K562 (cell line): Measurements from ENCODE around the gene SLC12A6. TPM values are rescaled to one million over a fixed set of nuclear protein-coding genes. Genes with fewer than 3 reads are reported as not detected.

Source experiments
- CBX1 ChIP-seq: sonication (generic); IDR thresholded peaks from 2 replicates; pipeline ENCODE4 v1.6.1; 2016; ENCODE audit warnings: antibody characterized with exemption, low read depth, mild to moderate bottlenecking
- CBX2 ChIP-seq: fragments of 200-600 bp; sonication (generic); IDR thresholded peaks from one replicate; pipeline ENCODE4 v1.6.1; 2012; ENCODE audit warnings: mild to moderate bottlenecking, low read length, inconsistent platforms; ENCODE audit not compliant: insufficient read depth, poor library complexity, severe bottlenecking
- CTBP1 ChIP-seq: fragments of 450-650 bp; IDR thresholded peaks from 2 replicates; pipeline ENCODE4 v1.6.1; 2016; ENCODE audit warnings: borderline replicate concordance
- GTF2A2 ChIP-seq: IDR thresholded peaks from 2 replicates; pipeline ENCODE4 v1.6.1; 2016; ENCODE audit warnings: mild to moderate bottlenecking, missing genetic modification characterization, missing compliant biosample characterization
- HCFC1 ChIP-seq: IDR thresholded peaks from 2 replicates; pipeline ENCODE4 v1.6.1; 2012; ENCODE audit warnings: low read depth, low read length, improper control_type of control experiment
- HDAC2 ChIP-seq: fragments of 450-650 bp; IDR thresholded peaks from 2 replicates; pipeline ENCODE4 v1.6.1; 2016; ENCODE audit warnings: mild to moderate bottlenecking
- HIVEP1 ChIP-seq: fragments of 250-450 bp; sonication (Bioruptor Pico); IDR thresholded peaks from 2 replicates; pipeline ENCODE4 v1.4.0; 2020; ENCODE audit warnings: mild to moderate bottlenecking
- IRF2 ChIP-seq: sonication (generic); formaldehyde crosslinking; IDR thresholded peaks from 2 replicates; pipeline ENCODE4 v1.8.1; 2022; ENCODE audit warnings: mild to moderate bottlenecking, missing genetic modification reagents
- MAZ ChIP-seq, 2 experiments: fragments of 450-650 bp in 1 of 2; sonication (generic) in 1 of 2; formaldehyde crosslinking; IDR thresholded peaks in 1 of 2; conservative IDR thresholded peaks in 1 of 2; 2 replicates each; pipeline versions ENCODE4 v1.4.0 to v1.5.0; 2020; ENCODE audit warnings: mild to moderate bottlenecking in 1 of 2, missing genetic modification reagents in 1 of 2
- NCOA6 ChIP-seq: fragments of 450-650 bp; IDR thresholded peaks from 2 replicates; pipeline ENCODE4 v1.6.1; 2017; ENCODE audit warnings: mild to moderate bottlenecking
- NR2F6 ChIP-seq: fragments of 450-650 bp; formaldehyde crosslinking; IDR thresholded peaks from 2 replicates; pipeline ENCODE4 v1.4.0; 2020; ENCODE audit warnings: mild to moderate bottlenecking
- PRPF4 ChIP-seq: fragments of 200-400 bp; formaldehyde crosslinking; IDR thresholded peaks from one replicate; pipeline ENCODE4 v1.6.1; 2017; ENCODE audit warnings: low read length, low read depth, mild to moderate bottlenecking; ENCODE audit not compliant: insufficient read depth, poor library complexity, severe bottlenecking
- RB1 ChIP-seq: fragments of 450-650 bp; IDR thresholded peaks from 2 replicates; pipeline ENCODE4 v1.6.1; 2017; ENCODE audit warnings: low read depth, mild to moderate bottlenecking
- RBBP5 ChIP-seq: fragments of 200-600 bp; sonication (generic); IDR thresholded peaks from 2 replicates; pipeline ENCODE4 v1.6.1; 2012; ENCODE audit warnings: borderline replicate concordance, mild to moderate bottlenecking, low read length, control low read depth, inconsistent platforms; ENCODE audit not compliant: insufficient read depth, poor library complexity, severe bottlenecking
- SIRT6 ChIP-seq: IDR thresholded peaks from one replicate; pipeline ENCODE4 v1.6.1; 2012; ENCODE audit warnings: low read depth, mild to moderate bottlenecking, control low read depth, inconsistent platforms, low read length, moderate library complexity
- SLC30A9 ChIP-seq: fragments of 250-450 bp; sonication (Bioruptor Pico); IDR thresholded peaks from 2 replicates; pipeline ENCODE4 v1.8.0; 2022; ENCODE audit warnings: mild to moderate bottlenecking, moderate library complexity
- SMARCE1 ChIP-seq: fragments of 450-650 bp; IDR thresholded peaks from 2 replicates; pipeline ENCODE4 v1.7.1; 2016; ENCODE audit warnings: mild to moderate bottlenecking
- SRF ChIP-seq, 2 experiments: fragments of 250-450, 450-650 bp in 1 of 2; sonication (Bioruptor Pico) in 1 of 2; sonication (generic) in 1 of 2; formaldehyde crosslinking; IDR thresholded peaks; 2 replicates each; pipeline versions ENCODE4 v1.5.0 to v1.5.1; 2020 to 2022; ENCODE audit warnings: mild to moderate bottlenecking in 1 of 2, missing genetic modification reagents in 1 of 2
- WHSC1 ChIP-seq: IDR thresholded peaks from one replicate; pipeline ENCODE4 v1.6.1; 2012; ENCODE audit warnings: low read length, control low read depth, inconsistent platforms
- XRCC3 ChIP-seq: fragments of 450-650 bp; IDR thresholded peaks from 2 replicates; pipeline ENCODE4 v1.6.1; 2017; ENCODE audit warnings: mild to moderate bottlenecking, moderate library complexity
- ZNF41 ChIP-seq: fragments of 250-450 bp; sonication (Bioruptor Pico); conservative IDR thresholded peaks from 2 replicates; pipeline ENCODE4 v1.4.0; 2020; ENCODE audit warnings: mild to moderate bottlenecking
- ZNF445 ChIP-seq: fragments of 250-450 bp; sonication (Bioruptor Pico); IDR thresholded peaks from 2 replicates; pipeline ENCODE4 v1.4.0; 2020; ENCODE audit warnings: low read depth, mild to moderate bottlenecking, moderate library complexity
- ZNF511 ChIP-seq: sonication (generic); formaldehyde crosslinking; IDR thresholded peaks from 2 replicates; pipeline ENCODE4 v1.8.0; 2022; ENCODE audit warnings: mild to moderate bottlenecking, missing genetic modification reagents
- ZNF589 ChIP-seq: fragments of 200-800 bp; sonication (Bioruptor generic); IDR thresholded peaks from 2 replicates; pipeline ENCODE4 v1.6.1; 2016; ENCODE audit warnings: low read depth, missing genetic modification characterization, missing compliant biosample characterization
- polyA plus RNA-seq, 8 experiments: library from polyadenylated mRNA; depleted of rRNA in 4 of 8; stranded (reverse) in 5 of 8; unstranded in 3 of 8; fragments of >200 nt; fragmentation: Nextera tagmentation in 2 of 8; fragmentation: Illumina TruSeq in 1 of 8; extraction: Ambion mirVana in 2 of 8; extraction: Trizol in 1 of 8; gene quantifications; 2 replicates each; pipeline versions ENCODE4 v1.2.1 to v1.2.3, GENCODE V29; 2011 to 2014; ENCODE audit warnings: inconsistent platforms in 1 of 8, missing spikeins in 1 of 8
- total RNA-seq, 7 experiments: library from RNA; depleted of rRNA in 6 of 7; stranded (reverse); fragments of >200 nt in 6 of 7; fragmentation: Illumina TruSeq in 2 of 7; extraction: Trizol in 2 of 7; gene quantifications; 2 replicates each; pipeline versions ENCODE4 v1.2.1 to v1.2.3, GENCODE V29; 2011 to 2021; ENCODE audit warnings: low replicate concordance in 1 of 7
- TF ChIP-seq, protein P1 (sequence below): fragments of 450-650 bp; IDR thresholded peaks from 2 replicates; pipeline ENCODE4 v1.6.1; 2018; ENCODE audit warnings: mild to moderate bottlenecking, low read depth; ENCODE audit not compliant: partially characterized antibody
- TF ChIP-seq, protein P2 (sequence below): fragments of 250-450 bp; sonication (Bioruptor Pico); IDR thresholded peaks from 2 replicates; pipeline ENCODE4 v1.9.0; 2021; ENCODE audit warnings: mild to moderate bottlenecking, inconsistent platforms

SLC12A6 gene
- total and polyA plus RNA-seq, 9 of the 15 experiments (the other 6 are each of a cell fraction or from before 2014, with no cell fraction given) = 1.4 to 16.4 (median 6.7) TPM

- no peak; the same call in 1 of the 2 replicates for TF ChIP-seq ZNF511 (CRISPR knock-in tag)
- no peak for TF ChIP-seq HCFC1
- TF ChIP-seq HIVEP1 (CRISPR knock-in tag) = no peak
- peak; percentile 30 for TF ChIP-seq RBBP5
- TF ChIP-seq PRPF4 = no peak
- TF ChIP-seq XRCC3 = no peak
- no peak for TF ChIP-seq ZNF41
- peak; percentile 41; the same call in 1 of the 2 replicates for TF ChIP-seq SMARCE1
- no peak for TF ChIP-seq CBX1
- no peak for TF ChIP-seq SIRT6
- TF ChIP-seq IRF2 (CRISPR knock-in tag) = no peak
- TF ChIP-seq SRF (CRISPR knock-in tag; IDR thresholded peaks at IDR 0.05) = no peak
- TF ChIP-seq NCOA6 = no peak
- TF ChIP-seq, protein P1, sequence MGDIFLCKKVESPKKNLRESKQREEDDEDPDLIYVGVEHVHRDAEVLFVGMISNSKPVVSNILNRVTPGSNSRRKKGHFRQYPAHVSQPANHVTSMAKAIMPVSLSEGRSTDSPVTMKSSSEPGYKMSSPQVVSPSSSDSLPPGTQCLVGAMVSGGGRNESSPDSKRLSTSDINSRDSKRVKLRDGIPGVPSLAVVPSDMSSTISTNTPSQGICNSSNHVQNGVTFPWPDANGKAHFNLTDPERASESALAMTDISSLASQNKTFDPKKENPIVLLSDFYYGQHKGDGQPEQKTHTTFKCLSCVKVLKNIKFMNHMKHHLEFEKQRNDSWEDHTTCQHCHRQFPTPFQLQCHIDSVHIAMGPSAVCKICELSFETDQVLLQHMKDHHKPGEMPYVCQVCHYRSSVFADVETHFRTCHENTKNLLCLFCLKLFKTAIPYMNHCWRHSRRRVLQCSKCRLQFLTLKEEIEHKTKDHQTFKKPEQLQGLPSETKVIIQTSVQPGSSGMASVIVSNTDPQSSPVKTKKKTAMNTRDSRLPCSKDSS = no peak
- TF ChIP-seq SLC30A9 (CRISPR knock-in tag) = no peak
- TF ChIP-seq ZNF589 = no peak
- no peak for TF ChIP-seq WHSC1
- TF ChIP-seq NR2F6 (CRISPR knock-in tag) = no peak
- peak; percentile 35; the same call in 1 of the 2 replicates for TF ChIP-seq HDAC2
- TF ChIP-seq, protein P2, sequence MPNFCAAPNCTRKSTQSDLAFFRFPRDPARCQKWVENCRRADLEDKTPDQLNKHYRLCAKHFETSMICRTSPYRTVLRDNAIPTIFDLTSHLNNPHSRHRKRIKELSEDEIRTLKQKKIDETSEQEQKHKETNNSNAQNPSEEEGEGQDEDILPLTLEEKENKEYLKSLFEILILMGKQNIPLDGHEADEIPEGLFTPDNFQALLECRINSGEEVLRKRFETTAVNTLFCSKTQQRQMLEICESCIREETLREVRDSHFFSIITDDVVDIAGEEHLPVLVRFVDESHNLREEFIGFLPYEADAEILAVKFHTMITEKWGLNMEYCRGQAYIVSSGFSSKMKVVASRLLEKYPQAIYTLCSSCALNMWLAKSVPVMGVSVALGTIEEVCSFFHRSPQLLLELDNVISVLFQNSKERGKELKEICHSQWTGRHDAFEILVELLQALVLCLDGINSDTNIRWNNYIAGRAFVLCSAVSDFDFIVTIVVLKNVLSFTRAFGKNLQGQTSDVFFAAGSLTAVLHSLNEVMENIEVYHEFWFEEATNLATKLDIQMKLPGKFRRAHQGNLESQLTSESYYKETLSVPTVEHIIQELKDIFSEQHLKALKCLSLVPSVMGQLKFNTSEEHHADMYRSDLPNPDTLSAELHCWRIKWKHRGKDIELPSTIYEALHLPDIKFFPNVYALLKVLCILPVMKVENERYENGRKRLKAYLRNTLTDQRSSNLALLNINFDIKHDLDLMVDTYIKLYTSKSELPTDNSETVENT (CRISPR knock-in tag) = no peak
- TF ChIP-seq CTBP1 = peak; percentile 34; the same call in 1 of the 2 replicates
- no peak for TF ChIP-seq RB1
- peak in 1 of 2 experiments; percentile 36; a peak in 2 of 4 replicates for TF ChIP-seq MAZ (CRISPR knock-in tag; conservative IDR thresholded peaks at IDR 0.05 in 1 of 2, IDR thresholded peaks at IDR 0.05 in 1 of 2)
- no peak for TF ChIP-seq CBX2
- TF ChIP-seq ZNF445 (CRISPR knock-in tag) = no peak
- TF ChIP-seq GTF2A2 (tag) = no peak
These were observed 19.1 kb downstream of the SLC12A6 start (continued) for GRCh38 chr15:34318277-34319079.
